NCI-H446 treated with DMSO at 0.1 percent for 48 hours (cell line): Measurements from ENCODE around the gene EIF4E2.

ENCODE experiments used
- DNase-seq: peaks from one replicate; lab custom pipeline; 2025; lab: John Stamatoyannopoulos, UW

The EIF4E2 gene

DNA sequence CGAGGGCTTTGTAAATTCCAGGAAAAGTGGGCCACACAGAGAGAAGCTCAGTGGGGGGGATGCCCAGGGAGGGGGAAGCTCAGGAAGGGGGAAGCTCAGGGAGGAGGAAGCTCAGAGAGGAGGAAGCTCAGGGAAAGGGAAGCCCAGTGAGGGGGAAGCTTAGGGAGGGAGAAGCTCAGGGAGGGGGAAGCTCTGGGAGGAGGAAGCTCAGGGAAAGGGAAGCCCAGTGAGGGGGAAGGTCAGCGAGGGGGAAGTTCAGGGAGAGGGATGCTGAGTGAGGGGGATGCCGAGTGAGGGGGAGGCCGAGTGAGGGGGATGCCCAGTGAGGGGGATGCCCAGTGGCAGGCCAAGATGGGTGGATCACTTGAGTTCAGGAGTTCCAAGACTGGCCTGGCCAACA lies 11.8 kb upstream of the EIF4E2 start:
- no peak for DNase-seq

DNA sequence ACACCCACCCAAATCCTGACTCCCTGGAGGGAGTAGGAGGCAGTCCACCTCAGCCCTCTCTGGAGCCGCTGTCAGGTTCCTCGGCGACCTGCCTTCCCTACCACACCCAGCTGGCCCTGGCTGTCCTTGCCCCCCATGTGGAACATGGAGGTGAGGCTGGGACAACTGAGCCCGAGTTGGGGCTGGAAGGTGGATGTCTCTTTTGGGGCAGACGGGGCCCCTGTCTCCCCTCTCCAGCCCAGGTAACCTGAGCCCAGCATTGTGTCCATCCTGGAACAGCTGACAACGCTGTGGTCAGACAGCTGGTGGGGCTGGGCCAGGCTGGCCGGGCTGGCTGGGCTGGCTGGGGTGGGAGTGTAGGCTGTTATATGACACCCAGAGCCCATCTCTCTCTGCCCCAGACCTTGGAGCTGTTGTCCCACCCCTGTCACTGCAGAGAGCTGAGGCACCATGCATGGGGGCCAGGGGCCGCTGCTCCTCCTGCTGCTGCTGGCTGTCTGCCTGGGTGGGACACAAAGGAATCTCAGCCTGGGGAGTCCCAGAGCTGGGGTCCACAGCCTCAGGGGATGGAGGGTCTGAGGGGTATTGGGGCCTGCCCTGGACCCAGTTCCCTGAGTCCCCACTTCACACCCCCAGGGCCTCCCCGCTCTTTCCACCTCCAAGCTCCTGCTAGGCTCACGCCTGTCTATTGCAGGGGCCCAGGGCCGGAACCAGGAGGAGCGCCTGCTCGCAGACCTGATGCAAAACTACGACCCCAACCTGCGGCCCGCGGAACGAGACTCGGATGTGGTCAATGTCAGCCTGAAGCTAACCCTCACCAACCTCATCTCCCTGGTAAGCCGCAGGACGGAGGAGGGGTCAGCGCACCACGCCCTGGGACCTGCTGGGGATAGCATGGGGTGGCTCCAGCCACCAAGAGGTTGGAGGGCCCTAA lies 10.9 kb upstream of the EIF4E2 start, which contains the start of gene CHRNG:
CHRNG (plus strand) TSS at position 395 of the 934 bp plus-strand sequence; CDS start at position 451, 56 bp downstream.
- no peak for DNase-seq

- DNase-seq, result no peak
Observed at GRCh38 chr2:232540441-232541041, 9.9 kb upstream of the EIF4E2 start.

GRCh38 chr2:232541195-232541960 lies 9.1 kb upstream of the EIF4E2 start:
- no peak for DNase-seq

DNA sequence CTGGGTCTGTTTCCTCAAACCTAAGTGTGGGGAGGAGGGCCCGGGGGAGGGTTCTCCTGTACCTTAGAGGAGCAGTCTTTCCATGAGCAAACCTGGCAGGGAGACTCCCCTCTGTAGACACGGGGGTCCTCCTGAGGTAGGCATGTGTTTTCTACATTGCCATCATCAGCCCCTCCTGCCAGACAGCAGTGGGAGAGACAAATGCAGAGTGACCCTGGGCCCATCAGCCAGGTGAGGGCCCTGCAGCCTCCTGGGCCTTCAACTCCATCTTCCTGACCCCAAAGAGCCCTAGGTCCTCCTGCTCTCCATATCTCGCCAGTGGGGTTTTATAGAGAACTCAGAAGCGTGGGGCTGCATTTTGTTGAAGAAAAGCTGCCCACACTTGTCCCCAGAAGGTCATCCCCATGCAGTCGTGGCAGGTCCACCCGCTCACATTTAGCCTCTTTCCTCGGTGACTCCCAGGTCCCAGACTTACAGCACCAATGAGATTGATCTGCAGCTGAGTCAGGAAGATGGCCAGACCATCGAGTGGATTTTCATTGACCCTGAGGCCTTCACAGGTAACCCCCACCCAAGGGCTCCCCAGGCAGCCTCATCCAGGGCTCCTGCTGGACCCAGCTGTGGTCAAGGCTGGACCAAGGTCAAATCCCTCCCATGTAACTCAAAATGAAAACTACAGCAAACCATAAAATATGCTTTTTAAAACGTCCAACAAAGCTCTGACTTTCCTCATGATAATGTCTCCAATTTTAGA lies 8.4 kb upstream of the EIF4E2 start:
- no peak for DNase-seq

DNA sequence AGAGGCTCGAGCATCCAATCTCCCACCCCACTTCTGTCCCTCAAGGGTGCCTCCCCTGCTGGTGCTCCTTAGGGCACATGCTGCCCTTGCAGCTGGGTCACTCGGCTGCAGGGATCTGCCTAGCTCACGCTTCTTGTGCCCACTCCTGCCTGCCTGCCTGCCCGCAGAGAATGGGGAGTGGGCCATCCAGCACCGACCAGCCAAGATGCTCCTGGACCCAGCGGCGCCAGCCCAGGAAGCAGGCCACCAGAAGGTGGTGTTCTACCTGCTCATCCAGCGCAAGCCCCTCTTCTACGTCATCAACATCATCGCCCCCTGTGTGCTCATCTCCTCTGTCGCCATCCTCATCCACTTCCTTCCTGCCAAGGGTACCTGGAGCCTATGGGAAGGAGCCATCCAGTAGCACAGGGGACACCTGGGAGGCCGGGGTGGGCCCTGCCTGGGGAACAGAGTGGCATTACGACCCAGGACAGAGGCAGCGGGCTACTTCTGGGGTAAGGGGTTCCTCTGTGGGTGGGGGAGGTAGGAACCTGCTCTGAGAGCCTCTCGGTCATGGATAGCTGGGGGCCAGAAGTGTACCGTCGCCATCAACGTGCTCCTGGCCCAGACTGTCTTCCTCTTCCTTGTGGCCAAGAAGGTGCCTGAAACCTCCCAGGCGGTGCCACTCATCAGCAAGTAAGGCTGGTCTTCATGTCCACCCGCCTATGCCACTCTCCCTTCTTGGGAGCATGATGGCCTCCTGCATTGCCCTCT lies 7.6 kb upstream of the EIF4E2 start:
- no peak for DNase-seq

GRCh38 chr2:232543491-232543890 lies 7.0 kb upstream of the EIF4E2 start:
- DNase-seq, result no peak

DNA sequence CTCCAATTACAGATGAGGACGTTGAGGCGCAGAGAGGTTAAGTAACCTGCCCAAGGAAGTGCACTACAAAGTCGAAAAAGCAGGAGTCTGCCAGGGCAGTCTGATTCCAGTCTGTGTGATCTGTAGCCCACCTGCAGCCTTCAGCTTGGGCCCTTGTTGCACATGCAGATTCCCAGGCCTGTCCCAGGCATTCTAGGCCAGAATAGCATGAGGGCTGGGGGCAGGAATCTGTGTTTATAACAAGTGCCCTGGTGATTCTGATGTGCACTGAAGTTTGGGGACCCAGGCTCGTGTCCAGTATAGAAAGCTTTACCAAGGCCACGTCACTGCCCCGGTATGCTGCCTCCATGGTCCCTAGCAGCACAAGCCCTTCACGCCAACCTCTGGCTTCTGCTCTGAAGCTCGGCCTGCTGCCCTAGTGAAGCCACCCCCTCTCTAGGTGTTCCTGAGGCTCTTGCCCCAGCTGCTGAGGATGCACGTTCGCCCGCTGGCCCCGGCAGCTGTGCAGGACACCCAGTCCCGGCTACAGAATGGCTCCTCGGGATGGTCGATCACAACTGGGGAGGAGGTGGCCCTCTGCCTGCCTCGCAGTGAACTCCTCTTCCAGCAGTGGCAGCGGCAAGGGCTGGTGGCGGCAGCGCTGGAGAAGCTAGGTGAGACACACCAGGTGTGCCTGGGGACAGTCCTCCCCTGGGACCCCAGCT lies 6.4 kb upstream of the EIF4E2 start:
- DNase-seq, result no peak

DNA sequence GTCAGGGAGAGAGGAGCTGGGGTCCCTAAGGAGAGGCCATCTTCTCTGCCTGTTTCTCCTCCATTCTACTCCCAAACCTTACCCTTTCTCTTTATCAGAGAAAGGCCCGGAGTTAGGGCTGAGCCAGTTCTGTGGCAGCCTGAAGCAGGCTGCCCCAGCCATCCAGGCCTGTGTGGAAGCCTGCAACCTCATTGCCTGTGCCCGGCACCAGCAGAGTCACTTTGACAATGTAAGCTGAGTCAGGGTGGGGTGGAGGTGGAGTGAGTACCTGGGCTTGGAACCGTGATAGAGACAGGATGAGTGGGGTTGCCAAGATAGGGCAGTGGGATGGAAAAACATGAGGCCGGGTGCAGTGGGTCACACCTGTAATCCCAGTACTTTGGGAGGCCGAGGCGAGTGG lies 5.8 kb upstream of the EIF4E2 start:
- DNase-seq, result no peak

- no peak for DNase-seq
Observed at GRCh38 chr2:232545511-232546375, 4.7 kb upstream of the EIF4E2 start.

- no peak for DNase-seq
Observed at GRCh38 chr2:232547991-232548390, 2.5 kb upstream of the EIF4E2 start.

DNA sequence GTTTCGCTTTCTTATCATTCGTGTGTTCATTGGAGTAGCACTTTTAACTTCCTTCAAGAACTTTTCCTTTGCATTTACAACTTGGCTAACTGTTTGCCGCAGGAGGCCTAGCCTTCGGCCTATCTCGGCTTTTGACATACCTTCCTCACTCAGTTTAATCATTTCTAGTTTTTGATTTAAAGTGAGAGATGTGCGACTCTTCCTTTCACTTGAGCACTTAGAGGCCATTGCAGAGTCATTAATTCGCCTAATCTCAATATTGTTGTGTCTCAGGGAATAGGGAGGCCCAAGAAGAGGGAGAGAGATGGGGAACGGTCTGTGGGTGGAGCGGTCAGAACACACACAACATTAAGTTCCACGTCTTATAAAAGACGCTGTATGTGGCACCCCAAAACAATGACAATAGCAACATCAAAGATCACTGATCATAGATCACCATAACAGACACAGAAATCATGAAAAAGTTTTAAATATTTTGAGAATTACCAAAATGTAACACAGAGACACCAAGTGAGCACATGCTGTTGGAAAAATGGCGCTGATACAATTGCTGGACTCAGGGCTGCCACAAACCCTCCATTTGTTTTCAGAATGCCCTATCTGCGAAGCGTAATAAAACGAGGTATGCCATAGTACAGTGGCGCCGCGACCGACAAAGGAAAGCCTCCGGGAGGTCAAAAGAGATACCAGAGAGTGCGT lies 685 bp upstream of the EIF4E2 start:
- no peak for DNase-seq

DNA sequence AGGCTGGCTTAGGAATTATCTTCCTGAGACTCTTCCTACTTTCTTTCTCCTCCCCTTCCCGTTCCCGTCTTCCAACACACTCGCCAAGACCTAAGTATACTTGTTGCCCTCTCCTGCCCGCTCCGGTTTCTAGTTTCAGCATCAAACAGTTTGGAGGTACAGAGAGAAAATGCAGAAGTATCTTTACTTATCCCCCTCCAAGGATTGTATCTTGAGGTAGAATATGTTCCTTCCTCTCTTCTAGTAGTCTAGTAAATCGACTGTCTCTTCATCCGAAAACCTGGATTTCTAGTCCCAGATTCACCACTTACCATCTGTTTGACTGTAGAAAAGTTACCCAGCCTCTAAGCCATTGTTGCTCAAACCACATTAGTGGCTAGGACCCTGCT lies 755 bp downstream of the EIF4E2 start:
- no peak for DNase-seq

DNA sequence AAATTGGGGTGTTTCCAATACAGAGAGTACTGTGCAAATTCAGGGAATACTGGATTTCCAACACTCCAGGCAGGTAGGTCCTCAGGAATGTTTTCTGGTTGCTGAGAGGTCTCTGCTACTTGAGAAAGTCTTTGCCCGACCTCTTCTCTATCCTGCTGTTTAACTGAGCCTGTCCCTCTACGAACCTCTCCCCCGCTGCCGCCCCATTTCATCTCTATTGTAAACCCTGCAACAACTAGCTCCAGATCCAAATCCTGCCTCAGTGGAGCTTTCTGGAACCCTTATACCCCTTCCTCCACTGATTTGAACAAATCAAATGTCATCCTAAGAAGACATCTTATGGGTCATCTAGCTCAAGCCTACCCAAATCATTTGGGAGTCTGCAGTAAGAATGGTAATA lies 1.3 kb downstream of the EIF4E2 start:
- no peak for DNase-seq

DNA sequence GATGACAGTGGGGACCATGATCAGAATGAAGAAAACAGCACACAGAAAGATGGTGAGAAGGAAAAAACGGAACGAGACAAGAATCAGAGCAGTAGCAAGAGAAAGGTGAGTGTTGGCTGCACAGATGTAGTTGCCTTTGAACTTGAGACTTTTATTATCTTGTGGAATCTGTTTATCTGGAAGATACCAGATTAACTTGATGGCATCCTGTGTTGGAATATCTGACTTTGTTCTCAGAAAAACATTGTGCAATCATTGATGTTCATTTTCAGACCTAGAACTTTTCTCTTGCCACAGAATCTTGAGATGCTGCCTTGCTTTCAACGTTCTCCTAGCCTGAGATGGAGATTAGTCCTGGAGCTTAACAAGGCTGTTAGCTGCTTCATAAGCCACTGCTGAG lies 5.9 kb downstream of the EIF4E2 start:
- no peak for DNase-seq

DNA sequence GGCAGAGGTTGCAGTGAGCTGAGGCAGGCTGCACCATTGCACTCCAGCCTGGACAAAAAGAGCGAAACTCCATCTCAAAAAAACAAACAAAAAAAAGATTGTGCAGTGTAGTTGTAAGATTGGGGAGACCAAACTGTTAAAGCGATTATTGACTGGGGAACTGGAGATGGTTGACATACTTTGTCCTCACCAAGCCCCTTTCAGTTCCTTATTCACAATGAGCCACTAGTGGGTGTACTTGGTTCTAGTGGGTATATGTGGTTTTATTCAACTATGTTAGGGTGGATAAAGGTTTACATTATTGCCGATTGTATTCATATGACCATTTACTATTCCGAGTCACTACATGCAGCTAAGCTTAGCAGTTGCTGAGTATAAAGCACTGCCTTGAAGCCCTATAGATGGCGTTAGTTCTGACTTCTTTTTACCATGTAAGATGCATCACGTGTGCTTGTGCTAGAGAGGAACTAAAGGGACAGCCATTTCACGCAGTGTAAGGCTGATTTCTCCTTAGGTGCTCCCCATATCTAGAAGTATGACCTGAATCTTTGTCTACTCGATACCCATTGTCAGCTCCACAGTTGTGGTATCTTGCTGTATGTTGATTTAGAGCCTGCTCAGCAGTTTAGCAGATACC lies 12.1 kb downstream of the EIF4E2 start:
- DNase-seq, result no peak

DNA sequence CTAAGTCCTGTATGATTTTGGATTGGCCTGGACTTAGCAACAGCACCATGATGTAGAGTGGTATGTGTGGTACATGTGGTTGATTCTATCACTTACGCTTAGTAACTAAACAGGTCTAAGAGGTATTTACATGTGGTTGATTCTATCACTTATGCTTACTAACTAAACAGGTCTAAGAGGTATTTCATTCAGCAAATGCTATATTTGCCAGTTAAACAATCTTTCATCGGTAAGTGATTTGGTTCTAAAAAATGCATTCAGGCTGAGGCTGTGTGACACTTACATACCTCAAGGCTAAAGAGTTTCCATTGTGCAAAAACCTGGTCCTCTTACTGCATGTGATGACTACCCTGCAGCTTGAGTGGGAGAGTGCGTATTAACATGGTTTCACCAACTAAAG lies 13.1 kb downstream of the EIF4E2 start:
- DNase-seq, result no peak

DNA sequence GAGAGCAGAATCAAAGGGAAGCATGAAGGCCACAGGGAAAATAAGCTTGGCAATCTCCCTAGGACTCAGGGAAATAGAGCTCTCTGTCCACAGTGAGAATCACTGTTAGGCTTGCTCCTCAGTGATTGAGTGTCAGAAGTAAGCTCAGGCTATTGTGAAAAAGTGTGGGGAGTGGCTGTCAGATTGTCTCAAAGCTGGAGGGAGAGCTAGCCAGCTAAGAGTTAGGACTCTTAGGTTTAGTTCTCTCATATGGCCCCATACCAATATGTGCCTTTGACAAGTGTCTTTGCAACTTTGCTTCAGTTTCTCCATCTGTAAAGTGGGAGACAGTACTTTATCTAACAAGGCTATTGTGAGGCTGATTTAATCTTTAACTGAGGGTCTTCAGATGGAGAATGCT lies 17.2 kb downstream of the EIF4E2 start:
- DNase-seq, result no peak

DNA sequence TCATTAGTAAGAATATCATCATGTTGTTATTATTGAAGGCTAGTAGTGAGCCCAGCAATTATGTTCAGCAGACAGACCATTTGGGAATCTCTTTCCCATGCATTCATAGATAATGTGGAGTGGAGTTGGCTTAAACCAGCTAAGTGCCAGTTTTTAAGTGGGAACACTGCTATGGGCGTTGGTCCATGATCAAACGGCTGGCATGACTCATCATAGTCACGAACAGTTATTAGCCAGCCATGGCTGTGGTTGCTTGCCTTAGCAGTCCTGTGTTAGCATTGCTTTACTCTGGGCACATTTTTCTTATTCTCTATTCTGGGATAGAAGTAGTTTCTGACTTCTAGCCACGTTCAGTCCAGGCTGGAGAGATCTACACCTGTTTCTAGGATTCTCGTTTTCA lies 17.7 kb downstream of the EIF4E2 start:
- no peak for DNase-seq
